RWPE2 (cell line): Measurements from ENCODE around the gene ZNF189.

Experiments
- ATAC-seq: fragments of 200-7000 bp; cut with Tn5 transposase; 3 replicates; pipeline ENCODE4 v1.9.1; 2021; ENCODE audit warnings: low read depth
- DNase-seq: peaks from one replicate; pipeline ENCODE4 v3.0.0-alpha.2; 2020; ENCODE audit warnings: low spot score
- H3K27ac ChIP-seq: fragments of 450-650 bp; 2 replicates; pipeline ENCODE4 v1.5.1; 2017; ENCODE audit warnings: mild to moderate bottlenecking; ENCODE audit not compliant: poor library complexity, severe bottlenecking
- H3K27me3 ChIP-seq: fragments of 250-450 bp; sonication (Bioruptor Pico); 2 replicates; pipeline ENCODE4 v1.5.1; 2021; ENCODE audit warnings: mild to moderate bottlenecking, moderate library complexity; ENCODE audit not compliant: insufficient read depth, poor library complexity, severe bottlenecking
- H3K36me3 ChIP-seq: fragments of 250-450 bp; sonication (Bioruptor Pico); 2 replicates; pipeline ENCODE4 v1.5.1; 2020; ENCODE audit warnings: low read depth, mild to moderate bottlenecking, moderate library complexity
- H3K4me1 ChIP-seq: fragments of 250-450 bp; sonication (Bioruptor Pico); 2 replicates; pipeline ENCODE4 v1.5.1; 2021; ENCODE audit warnings: mild to moderate bottlenecking, moderate library complexity; ENCODE audit not compliant: insufficient read depth, poor library complexity, severe bottlenecking
- H3K4me3 ChIP-seq: fragments of 250-450 bp; sonication (Bioruptor Pico); 2 replicates; pipeline ENCODE4 v1.5.1; 2021; ENCODE audit warnings: mild to moderate bottlenecking, moderate library complexity; ENCODE audit not compliant: severe bottlenecking
- H3K9me3 ChIP-seq: fragments of 250-450 bp; sonication (Bioruptor Pico); 2 replicates; pipeline ENCODE4 v1.5.1; 2021; ENCODE audit warnings: mild to moderate bottlenecking, moderate library complexity; ENCODE audit not compliant: severe bottlenecking
- TF ChIP-seq, protein P1 (sequence below): fragments of 450-650 bp; IDR thresholded peaks from one replicate; pipeline ENCODE4 v1.5.1; 2017; ENCODE audit warnings: mild to moderate bottlenecking, moderate library complexity; ENCODE audit not compliant: poor library complexity, severe bottlenecking

ZNF189 gene

DNA sequence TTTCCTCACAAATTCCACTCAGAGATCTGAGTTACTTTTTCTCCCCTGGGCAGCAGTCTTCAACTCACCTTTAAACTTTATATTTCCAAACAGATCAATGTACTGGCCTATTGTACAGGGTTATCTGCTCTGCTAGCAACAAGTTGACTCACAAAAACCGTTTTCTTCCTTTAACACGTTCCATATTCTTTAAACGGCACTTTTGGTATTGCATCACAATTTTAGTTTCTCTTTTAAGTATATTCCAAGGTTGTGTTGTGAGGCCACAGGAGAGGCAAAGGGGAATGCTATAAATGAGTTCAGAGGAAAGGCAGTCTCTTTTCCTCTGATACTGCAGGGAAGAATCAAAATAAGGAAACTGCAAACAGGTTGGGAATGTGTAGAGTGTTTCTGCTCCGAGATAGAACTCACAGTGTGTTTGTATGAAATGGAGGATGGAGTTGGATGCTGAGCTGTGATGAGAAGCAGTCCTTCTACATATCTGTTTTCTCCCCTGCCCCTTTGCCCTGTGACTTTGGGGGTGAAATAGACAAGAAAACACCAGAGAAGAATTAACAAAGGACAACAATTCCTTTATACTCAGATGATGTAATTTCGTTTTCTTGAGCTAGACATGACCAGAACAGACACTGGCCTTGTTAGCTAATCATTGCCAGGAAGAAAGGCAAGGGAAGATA, 46.8 kb downstream of the ZNF189 start:
- Histone ChIP-seq H3K4me1 (peaks cover 3% of the 10 kb centered on the region), H3K27ac (no peak overlapping the region), H3K27me3 (peaks cover 39% of the 10 kb centered on the region), H3K4me3 (no peak overlapping the region), H3K9me3 (no peaks in the 10 kb centered on the region), H3K36me3 (no peaks in the 10 kb centered on the region)
- ATAC-seq (no peak), DNase-seq (no peak)
- TF ChIP-seq, protein P1, sequence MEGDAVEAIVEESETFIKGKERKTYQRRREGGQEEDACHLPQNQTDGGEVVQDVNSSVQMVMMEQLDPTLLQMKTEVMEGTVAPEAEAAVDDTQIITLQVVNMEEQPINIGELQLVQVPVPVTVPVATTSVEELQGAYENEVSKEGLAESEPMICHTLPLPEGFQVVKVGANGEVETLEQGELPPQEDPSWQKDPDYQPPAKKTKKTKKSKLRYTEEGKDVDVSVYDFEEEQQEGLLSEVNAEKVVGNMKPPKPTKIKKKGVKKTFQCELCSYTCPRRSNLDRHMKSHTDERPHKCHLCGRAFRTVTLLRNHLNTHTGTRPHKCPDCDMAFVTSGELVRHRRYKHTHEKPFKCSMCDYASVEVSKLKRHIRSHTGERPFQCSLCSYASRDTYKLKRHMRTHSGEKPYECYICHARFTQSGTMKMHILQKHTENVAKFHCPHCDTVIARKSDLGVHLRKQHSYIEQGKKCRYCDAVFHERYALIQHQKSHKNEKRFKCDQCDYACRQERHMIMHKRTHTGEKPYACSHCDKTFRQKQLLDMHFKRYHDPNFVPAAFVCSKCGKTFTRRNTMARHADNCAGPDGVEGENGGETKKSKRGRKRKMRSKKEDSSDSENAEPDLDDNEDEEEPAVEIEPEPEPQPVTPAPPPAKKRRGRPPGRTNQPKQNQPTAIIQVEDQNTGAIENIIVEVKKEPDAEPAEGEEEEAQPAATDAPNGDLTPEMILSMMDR: no peak

- TF ChIP-seq, protein P1: no peak
- ATAC-seq (no peak), DNase-seq (no peak)
- peaks cover 38% of the 10 kb centered on the region for H3K27me3 ChIP-seq
- no peaks in the 10 kb centered on the region for H3K9me3 ChIP-seq
- H3K27ac ChIP-seq: no peak overlapping the region
- peaks cover 3% of the 10 kb centered on the region for H3K4me1 ChIP-seq
- H3K36me3 ChIP-seq: no peaks in the 10 kb centered on the region
- H3K4me3 ChIP-seq: no peak overlapping the region
Observed at GRCh38 chr9:101446732-101447131, 48.1 kb downstream of the ZNF189 start.

- DNase-seq: no peak
- TF ChIP-seq, protein P1: no peak
- Histone ChIP-seq H3K36me3 (no peaks in the 10 kb centered on the region), H3K27ac (no peak overlapping the region), H3K4me1 (peaks cover 3% of the 10 kb centered on the region), H3K27me3 (peaks cover 30% of the 10 kb centered on the region), H3K9me3 (no peaks in the 10 kb centered on the region), H3K4me3 (no peak overlapping the region)
- ATAC-seq: no peak
Observed at GRCh38 chr9:101448680-101449070, 50.0 kb downstream of the ZNF189 start.

DNA sequence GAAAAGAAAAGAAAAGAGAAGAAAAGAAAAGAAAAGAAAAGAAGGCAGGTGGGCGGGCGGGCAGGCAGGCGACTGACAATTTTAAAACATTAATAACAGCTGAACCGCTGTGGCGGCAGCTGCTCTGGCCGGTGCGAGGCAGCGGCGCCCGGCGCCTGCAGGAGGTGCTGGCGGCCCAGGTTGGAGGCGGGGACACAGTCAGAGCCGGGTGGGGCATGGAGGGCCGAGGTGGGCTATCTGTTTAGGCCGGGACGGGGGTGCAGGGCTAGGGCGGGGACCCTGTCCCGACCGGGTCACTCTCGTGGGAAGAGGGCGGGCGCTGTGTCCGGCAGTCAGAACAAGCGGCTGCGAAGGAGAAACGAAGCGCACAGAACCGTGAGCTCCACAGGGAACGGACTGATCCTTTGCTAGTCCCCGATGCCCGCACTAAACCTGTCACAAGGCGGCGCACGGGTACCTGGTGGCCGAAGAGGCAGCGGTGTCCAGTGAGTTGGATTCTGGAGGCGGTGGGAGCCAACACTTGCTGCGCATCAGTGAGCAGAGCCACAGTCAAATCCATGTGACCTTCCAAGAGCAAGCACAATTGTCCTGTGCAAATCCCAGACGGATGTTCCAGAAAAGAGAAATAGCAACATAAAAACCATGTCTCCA, 50.5 kb downstream of the ZNF189 start:
- no peaks in the 10 kb centered on the region for H3K9me3 ChIP-seq
- H3K4me3 ChIP-seq: peak overlapping the region; percentile 31
- peak; percentile 89 for ATAC-seq
- peaks cover 30% of the 10 kb centered on the region for H3K27me3 ChIP-seq
- TF ChIP-seq, protein P1: peak; percentile 84
- no peak overlapping the region for H3K27ac ChIP-seq
- peak; percentile 71 for DNase-seq
- no peaks in the 10 kb centered on the region for H3K36me3 ChIP-seq
- H3K4me1 ChIP-seq: peaks cover 3% of the 10 kb centered on the region

GRCh38 chr9:101450931-101451330, 52.3 kb downstream of the ZNF189 start:
- no peaks in the 10 kb centered on the region for H3K36me3 ChIP-seq
- H3K4me3 ChIP-seq: no peak overlapping the region
- DNase-seq (no peak), ATAC-seq (no peak)
- H3K9me3 ChIP-seq: no peaks in the 10 kb centered on the region
- H3K27ac ChIP-seq: no peak overlapping the region
- TF ChIP-seq, protein P1: no peak
- peaks cover 3% of the 10 kb centered on the region for H3K4me1 ChIP-seq
- H3K27me3 ChIP-seq: peaks cover 27% of the 10 kb centered on the region
